Adrenal gland (tissue), 5 donors: ENCODE data around the gene RAD21L1.

Experiments
- CTCF ChIP-seq, 6 experiments: fragments of 450-650 bp in 4 of 6; fragments of 200-600 bp in 2 of 6; sonication (generic) in 1 of 6; IDR thresholded peaks; 1 replicate in 5 of 6; 2 replicates in 1 of 6; pipeline versions ENCODE4 v1.5.1 to v1.8.0; 2016 to 2021; ENCODE audit warnings: antibody characterized with exemption in 6 of 6, mild to moderate bottlenecking in 2 of 6, moderate library complexity in 1 of 6
- POLR2A ChIP-seq, 2 donors: fragments of 450-650 bp; IDR thresholded peaks; one replicate each; pipeline ENCODE4 v1.6.1; 2017; ENCODE audit warnings: antibody characterized with exemption in 2 of 2, mild to moderate bottlenecking in 2 of 2, moderate library complexity in 1 of 2
- donor health status: DM: no; HTN: no; CAD: no.

- TF ChIP-seq CTCF (IDR thresholded peaks at IDR 0.05) (no peak), POLR2A (IDR thresholded peaks at IDR 0.05) (no peak)
These were observed 11.0 kb upstream of the RAD21L1 start for GRCh38 chr20:1214838-1215261.
